Central memory CD4-positive, alpha-beta T cell (primary cell): ENCODE data around the gene RAB3D.

ENCODE experiments used
- DNase-seq: peaks from one replicate; pipeline ENCODE4 v3.0.0; 2022

RAB3D gene

DNA sequence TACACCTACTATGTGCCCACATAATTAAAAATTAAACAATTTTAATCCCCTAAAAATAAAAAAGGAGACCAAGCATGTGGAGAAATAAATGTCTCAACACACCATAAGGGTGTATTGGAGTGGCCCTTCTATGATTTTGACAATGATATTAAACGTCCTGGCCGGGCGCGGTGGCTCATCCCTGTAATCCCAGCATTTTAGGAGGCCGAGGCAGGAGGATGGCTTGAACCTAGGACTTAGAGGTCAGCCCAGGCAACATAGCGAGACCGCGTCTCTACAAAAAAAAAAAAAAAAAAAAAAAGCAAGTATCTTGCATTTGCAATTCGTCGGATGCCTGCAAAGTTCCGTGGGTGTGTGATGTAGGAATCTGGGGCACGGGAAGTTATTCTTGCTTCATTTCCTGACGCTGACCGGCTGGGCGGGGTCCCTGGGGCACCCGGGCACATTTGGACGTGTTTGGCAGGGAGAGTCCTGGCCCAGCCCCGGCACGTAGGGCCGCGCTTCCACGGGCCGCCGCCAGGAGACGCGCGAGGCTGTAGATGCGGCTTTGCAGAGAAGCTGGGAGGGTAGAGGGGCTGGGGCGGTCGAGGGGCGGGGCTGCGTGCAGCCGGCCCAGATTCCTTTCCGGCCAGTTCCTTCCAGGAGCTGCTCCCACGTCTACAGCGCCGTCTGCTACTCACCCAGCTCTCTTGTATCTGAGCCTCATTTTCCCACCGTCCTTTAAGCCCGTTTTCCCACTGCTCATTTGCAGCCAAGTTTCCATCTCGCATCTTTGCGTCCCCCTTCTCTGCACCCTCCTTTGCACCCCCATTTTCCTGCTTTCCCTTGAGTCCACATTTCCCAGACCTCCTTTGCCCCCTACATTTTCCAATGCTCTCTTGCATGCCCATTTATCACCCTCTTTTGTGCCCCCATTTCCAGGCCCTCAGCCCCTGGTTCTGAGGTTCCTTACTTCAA is 45.7 kb downstream of the RAB3D start:
- DNase-seq, result peak; percentile 65

- no peak for DNase-seq
Measured at GRCh38 chr19:11291991-11292390, 47.5 kb downstream of the RAB3D start.

- DNase-seq, result no peak
Measured at GRCh38 chr19:11291415-11291814, 48.0 kb downstream of the RAB3D start.

DNA sequence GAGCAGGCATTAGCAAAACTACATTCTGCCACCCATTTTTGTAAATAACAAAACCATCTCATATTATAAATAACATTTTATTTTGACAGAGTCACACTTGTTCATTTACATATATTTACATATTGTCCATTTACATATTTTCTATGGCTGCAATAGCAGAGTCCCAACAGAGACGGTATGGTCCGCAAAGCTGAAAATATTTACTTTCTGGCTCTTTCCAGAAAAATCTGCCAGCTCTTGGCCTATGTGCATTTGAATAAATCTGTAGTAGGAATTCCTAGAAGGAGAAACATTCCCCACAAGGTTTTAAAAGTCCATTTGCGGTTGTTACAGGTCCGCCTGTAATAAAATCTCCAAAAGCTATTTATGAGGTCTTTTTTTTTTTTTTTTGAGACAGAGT is 49.2 kb downstream of the RAB3D start:
- no peak for DNase-seq

- DNase-seq, result no peak
Measured at GRCh38 chr19:11288349-11288748, 51.1 kb downstream of the RAB3D start.

DNA sequence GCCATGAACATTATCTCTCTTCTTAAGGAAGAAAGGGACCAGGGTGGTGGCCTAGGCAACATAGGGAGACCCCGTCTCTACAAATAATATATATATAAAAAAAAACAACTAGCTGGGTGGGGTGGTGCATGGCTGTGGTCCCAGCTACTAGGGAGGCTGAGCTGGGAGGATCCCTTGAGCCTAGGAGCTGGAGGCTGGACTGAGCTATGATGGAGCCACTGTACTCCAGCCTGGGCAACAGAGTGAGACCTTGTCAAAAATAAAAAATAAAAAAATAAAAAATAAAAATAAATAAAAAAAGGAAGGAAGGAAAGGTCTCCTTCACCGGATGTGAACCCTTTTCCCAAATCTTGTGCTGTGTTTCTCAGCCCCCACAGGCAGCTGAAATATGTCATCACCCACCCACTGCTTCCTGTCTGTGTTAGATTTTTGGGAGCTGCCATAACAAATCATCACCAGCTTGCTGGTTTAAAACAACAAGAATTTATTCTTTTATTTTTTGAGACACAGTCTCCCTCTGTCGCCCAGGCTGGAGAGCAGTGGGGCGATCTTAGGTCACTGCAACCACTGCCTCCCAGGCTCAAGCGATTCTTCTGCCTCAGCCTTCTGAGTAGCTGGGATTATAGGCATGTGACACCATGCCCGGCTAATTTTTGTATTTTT is 53.0 kb downstream of the RAB3D start:
- no peak for DNase-seq

DNA sequence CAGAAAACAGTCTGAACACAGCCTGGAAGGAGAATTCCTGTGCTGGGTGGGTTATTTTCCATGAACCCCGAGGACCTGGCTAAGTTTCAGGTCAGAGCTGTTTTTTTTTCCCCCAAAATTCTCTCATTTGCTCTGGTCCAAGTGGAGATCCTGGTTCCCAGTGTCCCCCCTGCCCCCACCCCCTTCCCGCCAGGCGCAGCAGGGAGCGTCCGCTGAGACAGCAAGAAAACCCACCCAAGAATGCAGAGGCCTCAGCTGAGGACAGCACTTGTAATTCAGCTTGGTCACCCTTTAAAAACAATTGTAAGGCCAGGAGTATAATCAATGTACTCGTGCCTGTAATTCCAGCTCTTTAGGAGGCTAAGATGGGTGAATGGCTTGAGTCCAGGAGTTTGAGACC is 54.9 kb downstream of the RAB3D start:
- DNase-seq, result no peak

GRCh38 chr19:11281356-11282049 is 58.0 kb downstream of the RAB3D start:
- DNase-seq, result no peak

DNA sequence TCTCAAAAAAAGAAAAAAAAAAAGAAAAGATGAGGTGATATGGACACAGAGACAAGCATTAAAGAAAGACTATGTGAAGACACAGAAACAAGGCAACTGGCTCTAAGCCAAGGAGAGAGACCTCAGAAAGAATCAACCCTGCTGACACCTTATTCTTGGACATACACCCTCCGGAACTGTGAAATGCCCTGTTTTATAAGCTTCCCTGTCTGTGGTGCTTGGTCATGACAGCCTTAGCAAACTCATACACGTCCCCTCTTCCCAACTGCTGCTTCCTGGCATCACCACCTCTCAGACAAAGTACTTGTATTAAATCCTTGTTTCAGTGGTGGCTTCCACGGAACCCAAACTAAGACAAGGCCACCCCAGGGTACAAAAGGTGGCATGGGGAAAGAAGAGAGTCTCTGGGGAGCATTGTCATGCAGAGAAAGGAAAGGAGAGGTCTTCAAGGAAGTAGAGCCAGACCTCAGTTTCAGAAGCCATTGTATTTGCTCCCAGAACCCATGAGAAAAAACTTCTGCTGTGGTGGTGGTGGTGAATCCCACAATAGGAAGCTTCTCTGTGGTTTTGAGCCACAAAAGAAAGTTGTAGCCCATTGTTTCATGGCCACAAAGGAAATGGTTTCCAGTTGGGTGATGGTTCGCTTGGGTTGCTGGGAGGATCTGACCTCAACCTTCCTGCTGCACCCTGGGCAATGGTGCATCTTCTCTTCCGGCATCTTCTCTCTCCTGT is 59.8 kb downstream of the RAB3D start:
- DNase-seq, result peak; percentile 78

- DNase-seq, result no peak
Measured at GRCh38 chr19:11278670-11279069, 60.8 kb downstream of the RAB3D start.

- no peak for DNase-seq
Measured at GRCh38 chr19:11274533-11275086, 64.8 kb downstream of the RAB3D start.

GRCh38 chr19:11273989-11274388 is 65.5 kb downstream of the RAB3D start:
- no peak for DNase-seq

- DNase-seq, result no peak
Measured at GRCh38 chr19:11273296-11273695, 66.2 kb downstream of the RAB3D start.
